Epithelial cell of proximal tubule (primary cell): ENCODE data around the gene TBC1D3B. TPM values are rescaled to one million over a fixed set of nuclear protein-coding genes. Genes with fewer than 3 reads are reported as not detected.

ENCODE experiments used
- DNase-seq: peaks from one replicate; pipeline ENCODE4 v3.0.0-alpha.2; 2011; ENCODE audit warnings: low read depth
- H3K4me3 ChIP-seq: 2 replicates; pipeline ENCODE4 v1.5.1; 2011; ENCODE audit warnings: low read depth, mild to moderate bottlenecking, low read length
- total RNA-seq: library from RNA; depleted of rRNA; stranded (reverse); fragments of >200 nt; gene quantifications from 2 replicates; pipeline ENCODE4 v1.2.3, GENCODE V29; 2015
- TF ChIP-seq, protein P1 (sequence below): conservative IDR thresholded peaks from 2 replicates; pipeline ENCODE4 v1.5.1; 2012; ENCODE audit warnings: low read depth, mild to moderate bottlenecking, low read length

TBC1D3B gene
- total RNA-seq, 1 donor from 2014 or later, result not detected

DNA sequence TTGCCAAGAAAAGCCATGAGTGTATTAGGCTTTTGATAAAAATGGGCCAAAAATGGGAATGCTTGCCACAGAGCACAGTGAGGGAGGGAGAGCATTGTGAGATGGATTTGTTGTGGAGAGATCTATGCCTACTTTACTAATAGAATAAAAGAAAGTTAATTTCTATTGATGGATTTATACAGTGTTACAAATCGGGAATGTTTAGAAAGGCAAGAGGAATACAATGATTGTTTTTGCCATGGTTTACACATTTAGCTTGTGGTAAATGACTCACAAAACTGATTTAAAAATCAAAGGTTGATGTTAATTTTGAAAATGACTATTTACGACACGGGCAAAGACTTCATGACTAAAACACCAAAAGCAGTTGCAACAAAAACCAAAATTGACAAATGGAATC lies 56.2 kb downstream of the TBC1D3B start:
- no peak overlapping the region for H3K4me3 ChIP-seq
- TF ChIP-seq, protein P1, sequence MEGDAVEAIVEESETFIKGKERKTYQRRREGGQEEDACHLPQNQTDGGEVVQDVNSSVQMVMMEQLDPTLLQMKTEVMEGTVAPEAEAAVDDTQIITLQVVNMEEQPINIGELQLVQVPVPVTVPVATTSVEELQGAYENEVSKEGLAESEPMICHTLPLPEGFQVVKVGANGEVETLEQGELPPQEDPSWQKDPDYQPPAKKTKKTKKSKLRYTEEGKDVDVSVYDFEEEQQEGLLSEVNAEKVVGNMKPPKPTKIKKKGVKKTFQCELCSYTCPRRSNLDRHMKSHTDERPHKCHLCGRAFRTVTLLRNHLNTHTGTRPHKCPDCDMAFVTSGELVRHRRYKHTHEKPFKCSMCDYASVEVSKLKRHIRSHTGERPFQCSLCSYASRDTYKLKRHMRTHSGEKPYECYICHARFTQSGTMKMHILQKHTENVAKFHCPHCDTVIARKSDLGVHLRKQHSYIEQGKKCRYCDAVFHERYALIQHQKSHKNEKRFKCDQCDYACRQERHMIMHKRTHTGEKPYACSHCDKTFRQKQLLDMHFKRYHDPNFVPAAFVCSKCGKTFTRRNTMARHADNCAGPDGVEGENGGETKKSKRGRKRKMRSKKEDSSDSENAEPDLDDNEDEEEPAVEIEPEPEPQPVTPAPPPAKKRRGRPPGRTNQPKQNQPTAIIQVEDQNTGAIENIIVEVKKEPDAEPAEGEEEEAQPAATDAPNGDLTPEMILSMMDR, result no peak
- DNase-seq, result no peak

- no peak for DNase-seq
Observed at GRCh38 chr17:36118477-36119353, 57.7 kb downstream of the TBC1D3B start.

DNA sequence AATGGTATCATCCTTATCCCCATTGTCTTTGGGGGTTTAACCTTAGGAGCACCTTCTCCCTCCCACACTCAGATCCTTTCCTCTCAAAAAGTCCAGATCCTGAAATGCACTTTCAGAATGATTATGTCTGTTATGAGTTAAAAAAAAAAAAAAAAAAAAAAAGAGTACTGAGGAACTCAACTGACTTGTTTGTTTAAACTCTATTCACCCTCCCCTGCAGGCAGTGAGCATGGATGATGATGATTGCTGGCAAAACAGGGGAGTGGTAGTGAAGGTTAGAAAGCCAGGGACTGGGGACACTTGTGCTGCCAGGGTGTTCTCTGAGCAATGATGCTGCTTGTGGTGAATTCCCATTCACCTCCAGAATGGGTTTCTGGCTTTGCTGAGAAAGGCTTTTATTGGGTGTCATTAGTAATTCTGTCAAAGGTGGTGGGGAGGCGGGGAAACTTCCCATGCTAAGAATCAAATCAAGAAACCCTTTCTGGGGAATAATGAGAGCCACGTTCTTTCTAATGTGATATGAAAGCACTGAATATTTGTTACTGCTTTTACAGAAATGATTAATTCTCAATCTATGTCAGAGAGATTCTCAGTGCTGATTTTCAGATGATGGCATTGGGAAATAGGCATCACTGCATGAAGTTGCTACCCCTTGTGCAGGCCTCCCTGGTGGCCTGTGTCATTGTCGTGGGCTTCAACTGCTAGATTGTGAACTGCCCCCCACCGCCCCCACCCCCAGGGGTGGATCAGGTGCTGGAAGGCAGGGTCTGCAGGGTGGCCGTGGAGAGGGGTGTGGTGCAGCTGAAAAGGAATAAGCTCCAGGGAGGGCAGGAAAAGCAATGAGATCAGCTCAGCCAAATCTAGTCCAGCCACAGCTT lies 58.7 kb downstream of the TBC1D3B start:
- no peak for DNase-seq
- TF ChIP-seq, protein P1, result no peak
- no peak overlapping the region for H3K4me3 ChIP-seq

More at GRCh38 chr17:36118477-36119353, 57.7 kb downstream of the TBC1D3B start:
- TF ChIP-seq, protein P1, result no peak
- no peak overlapping the region for H3K4me3 ChIP-seq

Other genes with a start within 250 kb of the TBC1D3B start
- gene RDM1, start 245.9 kb downstream of the TBC1D3B start, total RNA-seq, result 2.8 and 4.0 TPM in 2 replicates
- not detected in 2 replicates for gene LYZL6, start 232.9 kb downstream of the TBC1D3B start, total RNA-seq
- gene CCL16, start 195.1 kb downstream of the TBC1D3B start, total RNA-seq, result not detected in 2 replicates
- gene CCL14, start 189.9 kb downstream of the TBC1D3B start, total RNA-seq, result not detected in 2 replicates
- gene CCL15, start 175.1 kb downstream of the TBC1D3B start, total RNA-seq, result not detected in 2 replicates
- not detected in 2 replicates for gene CCL23, start 158.7 kb downstream of the TBC1D3B start, total RNA-seq
- not detected in 2 replicates for gene CCL18, start 112.4 kb downstream of the TBC1D3B start, total RNA-seq
- 1.3 TPM in 1 of 2 replicates, not detected in the other for gene CCL3, start 86.5 kb downstream of the TBC1D3B start, total RNA-seq
- gene CCL4, start 72.8 kb downstream of the TBC1D3B start, total RNA-seq, result 0.40 TPM in 1 of 2 replicates, not detected in the other
- gene CCL3L1, start 20.1 kb upstream of the TBC1D3B start, total RNA-seq, result not detected in 2 replicates
- gene CCL4L2, start 34.4 kb upstream of the TBC1D3B start, total RNA-seq, result not detected in 2 replicates
- not detected in 2 replicates for gene TBC1D3I, start 87.9 kb upstream of the TBC1D3B start, total RNA-seq
- gene TBC1D3G, start 147.2 kb upstream of the TBC1D3B start, total RNA-seq, result not detected in 2 replicates
- gene TBC1D3H, start 211.8 kb upstream of the TBC1D3B start, total RNA-seq, result not detected in 2 replicates